Measurements from ENCODE around the gene CTIF.

CTIF gene

DNA sequence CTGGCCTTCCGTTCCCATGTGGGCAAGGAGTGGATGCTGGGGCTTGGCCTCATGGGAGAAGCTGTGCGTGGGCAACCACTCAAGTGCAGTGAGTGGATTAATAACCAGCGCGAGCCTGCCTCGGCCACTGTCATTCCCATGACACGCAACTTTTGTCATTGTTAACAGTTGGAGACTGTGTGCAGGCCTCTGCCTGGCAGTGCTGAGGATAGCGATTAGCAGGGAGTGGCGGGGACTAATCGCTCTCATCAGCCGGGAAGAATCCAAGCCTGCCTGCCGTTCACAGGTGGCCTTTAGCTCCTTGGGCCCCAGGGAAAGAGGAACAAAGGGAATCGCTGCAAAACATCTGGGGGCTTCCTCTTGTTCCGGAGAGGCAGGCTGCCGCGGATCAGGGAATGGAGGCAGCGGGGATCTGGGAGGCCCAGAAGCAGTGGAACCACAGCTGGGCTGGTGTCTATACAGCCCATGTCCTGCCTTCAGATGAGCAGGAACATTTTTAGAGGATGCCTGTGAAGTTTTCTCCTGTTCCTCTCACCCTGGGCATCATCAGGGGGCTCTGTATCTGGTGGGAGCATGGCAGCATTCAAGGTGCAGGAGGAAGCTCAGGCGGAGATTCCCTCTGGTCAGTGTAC lies 53.8 kb downstream of the CTIF start:
- TF ChIP-seq, protein P1, sequence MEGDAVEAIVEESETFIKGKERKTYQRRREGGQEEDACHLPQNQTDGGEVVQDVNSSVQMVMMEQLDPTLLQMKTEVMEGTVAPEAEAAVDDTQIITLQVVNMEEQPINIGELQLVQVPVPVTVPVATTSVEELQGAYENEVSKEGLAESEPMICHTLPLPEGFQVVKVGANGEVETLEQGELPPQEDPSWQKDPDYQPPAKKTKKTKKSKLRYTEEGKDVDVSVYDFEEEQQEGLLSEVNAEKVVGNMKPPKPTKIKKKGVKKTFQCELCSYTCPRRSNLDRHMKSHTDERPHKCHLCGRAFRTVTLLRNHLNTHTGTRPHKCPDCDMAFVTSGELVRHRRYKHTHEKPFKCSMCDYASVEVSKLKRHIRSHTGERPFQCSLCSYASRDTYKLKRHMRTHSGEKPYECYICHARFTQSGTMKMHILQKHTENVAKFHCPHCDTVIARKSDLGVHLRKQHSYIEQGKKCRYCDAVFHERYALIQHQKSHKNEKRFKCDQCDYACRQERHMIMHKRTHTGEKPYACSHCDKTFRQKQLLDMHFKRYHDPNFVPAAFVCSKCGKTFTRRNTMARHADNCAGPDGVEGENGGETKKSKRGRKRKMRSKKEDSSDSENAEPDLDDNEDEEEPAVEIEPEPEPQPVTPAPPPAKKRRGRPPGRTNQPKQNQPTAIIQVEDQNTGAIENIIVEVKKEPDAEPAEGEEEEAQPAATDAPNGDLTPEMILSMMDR (IDR thresholded peaks at IDR 0.05): no peak
- no peak overlapping the region for H3K27ac ChIP-seq
- H3K4me3 ChIP-seq (ENCODE audit: low read depth in 1 of 2, low read length in 1 of 2): no peak overlapping the region
- no peaks in the 10 kb centered on the region for H3K27me3 ChIP-seq
- H3K36me3 ChIP-seq: no peaks in the 10 kb centered on the region
- H3K4me1 ChIP-seq (ENCODE audit: control insufficient read depth in 1 of 2, insufficient read depth in 1 of 2, low read depth in 1 of 2, low read length in 1 of 2): no peaks in the 10 kb centered on the region
- H3K9me3 ChIP-seq: no peaks in the 10 kb centered on the region

DNA sequence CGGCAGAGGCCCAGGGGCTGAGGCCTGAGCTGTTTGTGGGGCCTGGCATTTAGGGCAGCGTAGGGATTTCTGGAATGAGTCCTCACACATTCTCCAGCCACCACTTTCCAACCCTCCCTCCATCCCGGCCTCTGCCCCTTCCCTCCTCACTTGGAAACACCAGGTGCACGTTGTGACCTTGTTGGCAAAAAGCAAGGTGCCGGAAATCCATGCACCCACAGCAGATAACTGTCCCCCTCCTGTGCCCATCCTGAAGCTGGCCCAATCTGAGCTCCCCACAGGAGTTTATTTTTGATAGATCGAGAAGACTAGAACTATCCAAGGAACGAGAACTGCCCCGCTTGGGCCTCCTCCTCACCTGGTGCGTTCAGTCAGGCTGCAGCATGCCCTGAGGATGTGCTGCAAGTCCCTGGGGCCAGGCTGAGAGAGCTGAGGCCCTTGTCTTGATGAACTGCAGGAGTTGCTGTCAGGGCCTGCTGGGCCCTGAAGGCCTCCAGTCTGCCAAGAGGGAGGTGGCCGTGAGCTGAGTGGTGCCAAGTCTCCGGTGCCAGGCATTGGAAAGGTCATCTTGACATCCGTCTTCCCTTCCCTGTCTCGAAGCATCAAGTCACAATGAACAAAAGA lies 55.8 kb downstream of the CTIF start:
- Histone ChIP-seq H3K4me1 (ENCODE audit: control insufficient read depth in 1 of 2, insufficient read depth in 1 of 2, low read depth in 1 of 2, low read length in 1 of 2) (no peaks in the 10 kb centered on the region), H3K4me3 (ENCODE audit: low read depth in 1 of 2, low read length in 1 of 2) (no peak overlapping the region), H3K27ac (no peak overlapping the region), H3K27me3 (no peaks in the 10 kb centered on the region), H3K36me3 (no peaks in the 10 kb centered on the region), H3K9me3 (no peaks in the 10 kb centered on the region)
- TF ChIP-seq, protein P1 (IDR thresholded peaks at IDR 0.05): no peak

DNA sequence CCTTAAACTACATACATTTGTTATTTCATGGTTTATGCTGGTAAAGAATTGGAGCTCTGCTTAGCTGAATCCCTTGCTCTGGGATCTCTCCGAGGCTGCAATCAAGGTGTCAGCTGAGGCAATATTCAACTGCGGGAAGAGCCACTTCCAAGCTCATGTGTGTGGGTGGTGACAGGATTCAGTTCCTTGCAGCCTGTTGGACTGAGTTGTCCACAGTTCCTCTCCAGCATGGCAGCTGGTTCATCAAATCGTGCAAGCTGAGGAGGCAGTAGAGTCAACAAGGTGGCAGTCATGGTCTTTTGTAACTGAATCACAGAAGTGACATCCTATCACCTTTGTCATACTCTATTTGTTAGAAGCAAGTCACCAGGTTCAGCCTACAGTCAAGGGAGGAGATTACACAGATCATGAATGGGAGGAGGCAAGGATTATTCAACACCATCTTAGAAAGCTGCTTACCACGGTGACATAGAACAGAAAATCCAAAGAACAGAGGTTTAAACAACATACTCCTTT lies 56.9 kb downstream of the CTIF start:
- no peaks in the 10 kb centered on the region for H3K36me3 ChIP-seq
- no peak overlapping the region for H3K4me3 ChIP-seq (ENCODE audit: low read depth in 1 of 2, low read length in 1 of 2)
- no peak overlapping the region for H3K27ac ChIP-seq
- no peaks in the 10 kb centered on the region for H3K27me3 ChIP-seq
- TF ChIP-seq, protein P1 (IDR thresholded peaks at IDR 0.05): no peak
- H3K4me1 ChIP-seq (ENCODE audit: control insufficient read depth in 1 of 2, insufficient read depth in 1 of 2, low read depth in 1 of 2, low read length in 1 of 2): no peaks in the 10 kb centered on the region
- H3K9me3 ChIP-seq: no peaks in the 10 kb centered on the region

DNA sequence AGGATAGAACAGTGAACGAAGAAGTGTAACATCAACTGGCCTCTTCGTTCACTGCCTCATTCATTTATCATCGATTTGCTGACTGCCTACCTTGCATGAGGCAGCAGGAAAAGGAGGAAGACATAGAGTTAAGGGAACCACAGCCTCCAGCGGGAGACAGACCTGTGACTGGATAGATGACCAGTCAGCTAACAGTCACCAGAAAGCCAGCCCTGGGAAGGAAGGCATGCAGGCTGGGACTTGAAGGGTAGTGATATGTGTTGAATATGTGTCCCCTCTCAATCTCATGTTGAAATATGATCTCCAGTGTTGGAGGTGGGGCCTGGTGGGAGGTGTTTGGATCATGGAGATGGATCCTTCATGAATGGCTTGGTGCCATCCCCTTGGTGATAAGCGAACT lies 58.3 kb downstream of the CTIF start:
- H3K27ac ChIP-seq: no peak overlapping the region
- H3K27me3 ChIP-seq: no peaks in the 10 kb centered on the region
- no peaks in the 10 kb centered on the region for H3K4me1 ChIP-seq (ENCODE audit: control insufficient read depth in 1 of 2, insufficient read depth in 1 of 2, low read depth in 1 of 2, low read length in 1 of 2)
- TF ChIP-seq, protein P1 (IDR thresholded peaks at IDR 0.05): no peak
- H3K36me3 ChIP-seq: no peaks in the 10 kb centered on the region
- no peaks in the 10 kb centered on the region for H3K9me3 ChIP-seq
- no peak overlapping the region for H3K4me3 ChIP-seq (ENCODE audit: low read depth in 1 of 2, low read length in 1 of 2)

DNA sequence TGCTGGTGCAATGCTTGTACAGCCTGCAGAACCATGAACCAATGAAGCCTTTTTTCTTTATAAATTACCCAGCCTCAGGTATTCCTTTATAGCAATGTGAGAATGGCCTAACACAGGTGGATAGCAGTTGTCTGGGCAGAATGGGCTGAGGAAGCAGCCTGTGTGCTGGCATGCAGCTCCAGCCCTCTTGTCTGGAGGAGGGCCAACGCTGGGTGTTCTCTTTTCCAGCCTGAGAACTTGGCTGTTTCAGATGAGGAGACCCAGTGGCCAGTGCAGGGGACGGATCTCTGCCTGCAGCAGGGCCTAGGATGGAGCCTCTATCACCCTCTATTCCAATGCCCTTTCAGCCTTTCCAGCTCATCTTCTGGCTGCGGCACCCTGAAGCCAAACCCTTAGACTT lies 58.8 kb downstream of the CTIF start:
- TF ChIP-seq, protein P1 (IDR thresholded peaks at IDR 0.05): no peak
- H3K27me3 ChIP-seq: no peaks in the 10 kb centered on the region
- no peaks in the 10 kb centered on the region for H3K9me3 ChIP-seq
- no peak overlapping the region for H3K4me3 ChIP-seq (ENCODE audit: low read depth in 1 of 2, low read length in 1 of 2)
- no peak overlapping the region for H3K27ac ChIP-seq
- no peaks in the 10 kb centered on the region for H3K4me1 ChIP-seq (ENCODE audit: control insufficient read depth in 1 of 2, insufficient read depth in 1 of 2, low read depth in 1 of 2, low read length in 1 of 2)
- H3K36me3 ChIP-seq: no peaks in the 10 kb centered on the region
